GM21367 (cell line): ENCODE data around the gene MED10.

Experiments used
- ATAC-seq: cut with Tn5 transposase; IDR thresholded peaks from one replicate; pipeline ENCODE4 v1.9.1; 2021; ENCODE audit not compliant: unreplicated experiment

MED10 gene

GRCh38 chr5:6353602-6354302, 24.6 kb downstream of the MED10 start:
- ATAC-seq = no peak

- no peak for ATAC-seq
Measured at GRCh38 chr5:6350277-6351090, 27.9 kb downstream of the MED10 start.

- ATAC-seq = no peak
Measured at GRCh38 chr5:6349387-6349786, 29.0 kb downstream of the MED10 start.

GRCh38 chr5:6348476-6349000, 29.8 kb downstream of the MED10 start:
- ATAC-seq = no peak

- no peak for ATAC-seq
Measured at GRCh38 chr5:6347673-6348072, 30.7 kb downstream of the MED10 start.

- no peak for ATAC-seq
Measured at GRCh38 chr5:6347165-6347564, 31.2 kb downstream of the MED10 start.

- no peak for ATAC-seq
Measured at GRCh38 chr5:6344593-6344989, 33.8 kb downstream of the MED10 start.

GRCh38 chr5:6343951-6344592, 34.3 kb downstream of the MED10 start:
- no peak for ATAC-seq

GRCh38 chr5:6342689-6343315, 35.5 kb downstream of the MED10 start:
- ATAC-seq = no peak

GRCh38 chr5:6340100-6340499, 38.2 kb downstream of the MED10 start:
- no peak for ATAC-seq

- ATAC-seq = no peak
Measured at GRCh38 chr5:6338871-6339270, 39.5 kb downstream of the MED10 start.

GRCh38 chr5:6338135-6338534, 40.2 kb downstream of the MED10 start:
- no peak for ATAC-seq

GRCh38 chr5:6333182-6333905, 45.0 kb downstream of the MED10 start:
- no peak for ATAC-seq

- ATAC-seq = no peak
Measured at GRCh38 chr5:6328173-6328572, 50.2 kb downstream of the MED10 start.

GRCh38 chr5:6326776-6327175, 51.6 kb downstream of the MED10 start:
- no peak for ATAC-seq

GRCh38 chr5:6322163-6322713, 56.1 kb downstream of the MED10 start:
- no peak for ATAC-seq
